Mesenchymal stem cell (in vitro differentiated cells and primary cell): Measurements from ENCODE around the gene PIP5K1B.

Experiments used
- DNase-seq: peaks from one replicate; pipeline ENCODE4 v3.0.0-alpha.2; 2013
- H2AFZ ChIP-seq: one replicate; pipeline ENCODE4 v1.6.1; 2013; ENCODE audit warnings: low read depth, mild to moderate bottlenecking, control low read depth, inconsistent platforms, low read length, moderate library complexity
- H2AK5ac ChIP-seq: 2 replicates; pipeline ENCODE4 v1.6.1; 2013; ENCODE audit warnings: low read length, moderate library complexity, mild to moderate bottlenecking, inconsistent platforms; ENCODE audit not compliant: severe bottlenecking
- H2BK120ac ChIP-seq: one replicate; pipeline ENCODE4 v1.6.1; 2013; ENCODE audit warnings: low read depth, mild to moderate bottlenecking, inconsistent platforms, low read length, moderate library complexity
- H2BK12ac ChIP-seq, 2 experiments: one replicate each; pipeline ENCODE4 v1.6.1; 2013; ENCODE audit warnings: inconsistent platforms in 2 of 2, low read length in 2 of 2, mild to moderate bottlenecking in 2 of 2, moderate library complexity in 2 of 2, control low read depth in 1 of 2
- H2BK15ac ChIP-seq: one replicate; pipeline ENCODE4 v1.6.1; 2013; ENCODE audit warnings: mild to moderate bottlenecking, low read depth, inconsistent platforms; ENCODE audit not compliant: poor library complexity, severe bottlenecking
- H2BK5ac ChIP-seq: 2 replicates; pipeline ENCODE4 v1.6.1; 2013; ENCODE audit warnings: low read depth, mild to moderate bottlenecking, low read length, control low read depth, inconsistent platforms; ENCODE audit not compliant: poor library complexity, severe bottlenecking
- H3K14ac ChIP-seq, 2 experiments: one replicate each; pipeline ENCODE4 v1.6.1; 2013; ENCODE audit warnings: inconsistent platforms in 2 of 2, low read length in 2 of 2, control low read depth in 1 of 2, mild to moderate bottlenecking in 1 of 2, moderate library complexity in 1 of 2
- H3K18ac ChIP-seq, 2 experiments: one replicate each; pipeline ENCODE4 v1.6.1; 2013; ENCODE audit warnings: inconsistent platforms in 2 of 2, low read length in 2 of 2, control low read depth in 1 of 2, low read depth in 1 of 2, mild to moderate bottlenecking in 1 of 2
- H3K23ac ChIP-seq, 2 experiments: one replicate each; pipeline ENCODE4 v1.6.1; 2013; ENCODE audit warnings: inconsistent platforms in 2 of 2, low read length in 2 of 2, mild to moderate bottlenecking in 2 of 2, moderate library complexity in 2 of 2, control low read depth in 1 of 2
- H3K27ac ChIP-seq: 2 replicates; pipeline ENCODE4 v1.5.1; 2013; ENCODE audit warnings: mild to moderate bottlenecking, moderate library complexity, low read length, control low read depth, inconsistent platforms; ENCODE audit not compliant: poor library complexity, severe bottlenecking
- H3K27me3 ChIP-seq, 2 experiments: 2 replicates each; pipeline versions ENCODE4 v1.6.1 to v1.7.0; 2013; ENCODE audit warnings: low read length in 2 of 2, mild to moderate bottlenecking in 2 of 2, moderate library complexity in 2 of 2, control low read depth in 1 of 2, inconsistent platforms in 1 of 2; ENCODE audit not compliant: control insufficient read depth in 1 of 2, insufficient read depth in 1 of 2
- H3K36me3 ChIP-seq, 2 experiments: 2 replicates each; pipeline versions ENCODE4 v1.6.1 to v1.7.0; 2013; ENCODE audit warnings: low read length in 2 of 2, control low read depth in 1 of 2, inconsistent platforms in 1 of 2, low read depth in 1 of 2, mild to moderate bottlenecking in 1 of 2; ENCODE audit not compliant: insufficient read depth in 2 of 2, control insufficient read depth in 1 of 2
- H3K4ac ChIP-seq, 2 experiments: one replicate each; pipeline ENCODE4 v1.6.1; 2013; ENCODE audit warnings: inconsistent platforms in 2 of 2, low read length in 2 of 2, mild to moderate bottlenecking in 2 of 2, moderate library complexity in 2 of 2, control low read depth in 1 of 2, low read depth in 1 of 2
- H3K4me1 ChIP-seq: 2 replicates; pipeline ENCODE4 v1.6.1; 2013; ENCODE audit warnings: low read depth, low read length, control low read depth; ENCODE audit not compliant: control insufficient read depth, insufficient read depth
- H3K4me2 ChIP-seq: 2 replicates; pipeline ENCODE4 v1.6.1; 2013; ENCODE audit warnings: low read length, mild to moderate bottlenecking, inconsistent platforms; ENCODE audit not compliant: poor library complexity, severe bottlenecking
- H3K4me3 ChIP-seq, 2 experiments: 2 replicates each; pipeline versions ENCODE4 v1.5.1 to v1.7.0; 2013; ENCODE audit warnings: low read length in 2 of 2, mild to moderate bottlenecking in 2 of 2, control low read depth in 1 of 2, low read depth in 1 of 2; ENCODE audit not compliant: insufficient read depth in 1 of 2
- H3K79me1 ChIP-seq: replicated peaks from 2 replicates; pipeline ENCODE4 v1.6.1; 2013; ENCODE audit warnings: mild to moderate bottlenecking, control low read depth, low read length, inconsistent platforms; ENCODE audit not compliant: poor library complexity, severe bottlenecking
- H3K9ac ChIP-seq: 2 replicates; pipeline ENCODE4 v1.7.0; 2013; ENCODE audit warnings: mild to moderate bottlenecking, low read length, moderate library complexity
- H3K9me3 ChIP-seq: 2 replicates; pipeline ENCODE4 v1.7.0; 2013; ENCODE audit warnings: mild to moderate bottlenecking, low read length; ENCODE audit not compliant: control insufficient read depth
- H4K8ac ChIP-seq: one replicate; pipeline ENCODE4 v1.6.1; 2013; ENCODE audit warnings: inconsistent platforms, mild to moderate bottlenecking, low read length, moderate library complexity
- H4K91ac ChIP-seq: one replicate; pipeline ENCODE4 v1.6.1; 2013; ENCODE audit warnings: mild to moderate bottlenecking, low read length, inconsistent platforms
- WGBS: methylation state at CpG from one replicate; pipeline ENCODE4 v1.1.7; 2013; ENCODE audit warnings: mixed read lengths; 5-methylcytosine and 5-hydroxymethylcytosine counted together

PIP5K1B gene

DNA sequence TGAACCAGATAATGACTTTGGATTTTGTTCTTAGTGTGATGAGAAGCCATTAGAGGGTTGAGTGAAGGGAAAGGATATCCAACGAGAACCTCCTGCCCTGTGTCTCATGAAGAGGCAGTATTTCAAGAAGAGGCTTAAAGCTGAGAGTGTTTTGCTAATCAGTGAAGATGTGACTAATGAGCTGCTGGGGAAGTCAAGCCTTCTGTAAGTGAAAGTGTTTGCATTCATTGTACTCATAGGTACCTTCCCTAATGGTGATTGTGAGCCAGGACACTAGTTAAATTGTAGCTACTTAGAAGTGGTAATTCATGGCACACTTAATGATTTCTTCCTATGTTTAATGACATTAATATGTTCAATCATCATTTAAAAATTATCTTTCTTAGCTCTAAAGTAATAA, 23.7 kb downstream of the PIP5K1B start:
- Histone ChIP-seq H3K4me2 (no peak overlapping the region), H3K79me1 (no peaks in the 10 kb centered on the region), H2BK5ac (no peak overlapping the region), H4K8ac (no peak overlapping the region), H3K4me1 (no peaks in the 10 kb centered on the region), H2AFZ (no peak overlapping the region), H4K91ac (no peak overlapping the region), H3K36me3 (no peaks in the 10 kb centered on the region), H3K4ac (no peak overlapping the region), H2BK120ac (no peak overlapping the region), H3K23ac (no peak overlapping the region), H2BK15ac (no peak overlapping the region), H3K4me3 (no peak overlapping the region), H3K9me3 (no peaks in the 10 kb centered on the region), H3K27ac (no peak overlapping the region), H3K27me3 (no peaks in the 10 kb centered on the region), H2AK5ac (no peak overlapping the region), H3K18ac (no peak overlapping the region), H3K14ac (no peak overlapping the region), H3K9ac (no peak overlapping the region), H2BK12ac (no peak overlapping the region)
- no peak for DNase-seq
- WGBS = 56% methylated on average over 1 of the region's 1 CpG

- no peak overlapping the region for H2AK5ac ChIP-seq
- H3K23ac ChIP-seq = no peak overlapping the region
- DNase-seq = no peak
- H3K9ac ChIP-seq = no peak overlapping the region
- H3K27me3 ChIP-seq = no peaks in the 10 kb centered on the region
- no peak overlapping the region for H3K14ac ChIP-seq
- H3K9me3 ChIP-seq = no peaks in the 10 kb centered on the region
- no peak overlapping the region for H3K4me3 ChIP-seq
- H3K18ac ChIP-seq = no peak overlapping the region
- H2BK15ac ChIP-seq = no peak overlapping the region
- H3K4ac ChIP-seq = no peak overlapping the region
- no peak overlapping the region for H2BK5ac ChIP-seq
- H2AFZ ChIP-seq = no peak overlapping the region
- H3K4me1 ChIP-seq = no peaks in the 10 kb centered on the region
- no peaks in the 10 kb centered on the region for H3K79me1 ChIP-seq
- no peak overlapping the region for H3K27ac ChIP-seq
- H2BK120ac ChIP-seq = no peak overlapping the region
- H3K4me2 ChIP-seq = no peak overlapping the region
- no peak overlapping the region for H2BK12ac ChIP-seq
- no peak overlapping the region for H4K8ac ChIP-seq
- H3K36me3 ChIP-seq = no peaks in the 10 kb centered on the region
- no peak overlapping the region for H4K91ac ChIP-seq
- 88% methylated on average over 1 of the region's 2 CpGs for WGBS
These were observed 25.7 kb downstream of the PIP5K1B start for GRCh38 chr9:68730570-68731235.

GRCh38 chr9:68731857-68732256, 26.8 kb downstream of the PIP5K1B start:
- Histone ChIP-seq H3K4me1 (no peaks in the 10 kb centered on the region), H3K9ac (no peak overlapping the region), H3K23ac (no peak overlapping the region), H3K27ac (no peak overlapping the region), H3K4me3 (no peak overlapping the region), H2BK120ac (no peak overlapping the region), H3K27me3 (no peaks in the 10 kb centered on the region), H3K18ac (no peak overlapping the region), H2BK15ac (no peak overlapping the region), H2BK5ac (no peak overlapping the region), H3K4me2 (no peak overlapping the region), H2AFZ (no peak overlapping the region), H3K36me3 (no peaks in the 10 kb centered on the region), H3K14ac (no peak overlapping the region), H3K79me1 (no peaks in the 10 kb centered on the region), H2AK5ac (no peak overlapping the region), H3K9me3 (no peaks in the 10 kb centered on the region), H4K8ac (no peak overlapping the region), H2BK12ac (no peak overlapping the region), H4K91ac (no peak overlapping the region), H3K4ac (no peak overlapping the region)
- 70% methylated on average over 4 of the region's 5 CpGs for WGBS
- DNase-seq = no peak

DNA sequence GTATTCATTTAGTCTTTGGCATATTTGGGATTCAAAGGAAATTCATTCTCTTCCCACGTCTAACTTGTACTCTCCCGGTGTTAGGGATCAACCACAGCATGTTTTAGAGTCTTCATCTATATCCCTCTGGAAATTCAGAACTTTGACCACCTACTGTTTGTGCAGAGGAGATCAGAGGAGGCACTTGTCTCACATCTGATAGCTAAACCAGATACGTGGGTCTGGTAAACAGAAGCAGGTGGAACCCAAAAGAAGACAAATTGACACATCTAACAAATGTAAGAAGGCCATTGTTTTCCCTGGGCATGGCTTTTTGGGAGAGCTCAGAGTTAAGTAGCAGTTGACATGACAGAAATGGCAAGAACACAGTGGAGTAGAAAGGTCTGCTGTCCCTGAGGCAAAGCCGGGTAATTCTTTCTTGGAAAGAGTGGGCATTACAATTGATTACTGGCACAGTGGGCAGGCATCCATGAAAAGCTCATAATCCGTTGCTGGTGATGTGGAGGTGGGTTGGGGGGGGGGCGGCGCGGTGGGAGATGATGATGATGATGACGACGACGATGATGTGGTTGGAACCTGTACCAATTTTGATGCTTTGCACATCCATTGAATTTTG, 27.5 kb downstream of the PIP5K1B start:
- 93% methylated on average over 11 of the region's 11 CpGs for WGBS

More for the DNA sequence above, 27.5 kb downstream of the PIP5K1B start:
- H3K4me2 ChIP-seq = no peak overlapping the region
- H3K79me1 ChIP-seq = no peaks in the 10 kb centered on the region
- no peak overlapping the region for H4K91ac ChIP-seq
- no peaks in the 10 kb centered on the region for H3K27me3 ChIP-seq
- H3K27ac ChIP-seq = no peak overlapping the region
- H3K9me3 ChIP-seq = no peaks in the 10 kb centered on the region
- DNase-seq = no peak
- no peak overlapping the region for H2BK15ac ChIP-seq
- H2BK12ac ChIP-seq = no peak overlapping the region
- no peak overlapping the region for H2AK5ac ChIP-seq
- no peak overlapping the region for H3K18ac ChIP-seq
- no peak overlapping the region for H3K14ac ChIP-seq
- H3K4me3 ChIP-seq = no peak overlapping the region
- no peak overlapping the region for H2AFZ ChIP-seq
- no peak overlapping the region for H3K4ac ChIP-seq
- H3K4me1 ChIP-seq = no peaks in the 10 kb centered on the region
- no peak overlapping the region for H4K8ac ChIP-seq
- no peak overlapping the region for H2BK120ac ChIP-seq
- H3K23ac ChIP-seq = no peak overlapping the region
- H3K36me3 ChIP-seq = no peaks in the 10 kb centered on the region
- no peak overlapping the region for H2BK5ac ChIP-seq
- no peak overlapping the region for H3K9ac ChIP-seq
